Prostate gland (tissue), 2 donors: Measurements from ENCODE around the gene SLC35F2.

Experiments
- POLR2A ChIP-seq: fragments of 450-650 bp; IDR thresholded peaks from one replicate; pipeline ENCODE4 v1.6.1; 2016; ENCODE audit warnings: antibody characterized with exemption, mild to moderate bottlenecking
- TF ChIP-seq, protein P1 (sequence below), 4 experiments: fragments of 200-600 bp in 2 of 4; fragments of 450-650 bp in 2 of 4; sonication (generic) in 2 of 4; IDR thresholded peaks; 1 replicate in 3 of 4; 2 replicates in 1 of 4; pipeline ENCODE4 v1.5.1; 2016 to 2019; ENCODE audit warnings: antibody characterized with exemption in 4 of 4, mild to moderate bottlenecking in 2 of 4, moderate library complexity in 2 of 4

DNA sequence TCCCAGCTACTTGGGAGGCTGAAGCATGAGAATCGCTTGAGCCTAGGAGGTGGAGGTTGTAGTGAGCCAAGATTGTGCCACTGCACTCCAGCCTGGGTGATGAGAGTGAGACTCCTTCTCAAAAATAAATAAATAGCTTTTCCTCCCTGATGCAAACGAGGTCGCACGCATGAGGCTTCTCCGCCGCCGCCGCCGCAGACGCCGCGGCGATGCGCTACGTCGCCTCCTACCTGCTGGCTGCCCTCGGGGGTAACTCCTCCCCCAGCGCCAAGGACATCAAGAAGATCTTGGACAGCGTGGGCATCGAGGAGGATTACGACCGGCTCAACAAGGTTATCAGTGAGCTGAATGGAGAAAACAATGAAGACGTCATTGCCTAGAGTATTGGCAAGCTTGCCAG is 49.6 kb upstream of the SLC35F2 start:
- TF ChIP-seq POLR2A, result no peak
- TF ChIP-seq, protein P1, sequence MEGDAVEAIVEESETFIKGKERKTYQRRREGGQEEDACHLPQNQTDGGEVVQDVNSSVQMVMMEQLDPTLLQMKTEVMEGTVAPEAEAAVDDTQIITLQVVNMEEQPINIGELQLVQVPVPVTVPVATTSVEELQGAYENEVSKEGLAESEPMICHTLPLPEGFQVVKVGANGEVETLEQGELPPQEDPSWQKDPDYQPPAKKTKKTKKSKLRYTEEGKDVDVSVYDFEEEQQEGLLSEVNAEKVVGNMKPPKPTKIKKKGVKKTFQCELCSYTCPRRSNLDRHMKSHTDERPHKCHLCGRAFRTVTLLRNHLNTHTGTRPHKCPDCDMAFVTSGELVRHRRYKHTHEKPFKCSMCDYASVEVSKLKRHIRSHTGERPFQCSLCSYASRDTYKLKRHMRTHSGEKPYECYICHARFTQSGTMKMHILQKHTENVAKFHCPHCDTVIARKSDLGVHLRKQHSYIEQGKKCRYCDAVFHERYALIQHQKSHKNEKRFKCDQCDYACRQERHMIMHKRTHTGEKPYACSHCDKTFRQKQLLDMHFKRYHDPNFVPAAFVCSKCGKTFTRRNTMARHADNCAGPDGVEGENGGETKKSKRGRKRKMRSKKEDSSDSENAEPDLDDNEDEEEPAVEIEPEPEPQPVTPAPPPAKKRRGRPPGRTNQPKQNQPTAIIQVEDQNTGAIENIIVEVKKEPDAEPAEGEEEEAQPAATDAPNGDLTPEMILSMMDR (IDR thresholded peaks at IDR 0.05), result no peak
